Endothelial cell of umbilical vein (primary cell): Measurements from ENCODE around the gene MSH5. TPM values are rescaled to one million over a fixed set of nuclear protein-coding genes. Genes with fewer than 3 reads are reported as not detected.

Experiments
- BruUV-seq: library from RNA; stranded (reverse); fragments of 400-500 nt; replicated peaks from 2 replicates; lab custom pipeline; 2021; lab: Mats Ljungman, UMichigan
- CTCF ChIA-PET: fragments of 300-600, 350-600 bp; sonication (Branson Sonifier 250); formaldehyde crosslinking; loops from one replicate; lab custom pipeline; 2021; ENCODE audit warnings: antibody characterized with exemption, inconsistent platforms; lab: Charles Lee
- POLR2A ChIA-PET: fragments of 300-600, 350-600 bp; sonication (Branson Sonifier 250); formaldehyde crosslinking; loops from one replicate; lab custom pipeline; 2021; ENCODE audit warnings: antibody characterized with exemption, inconsistent platforms; lab: Charles Lee
- DNase-seq: peaks from one replicate; pipeline ENCODE4 v3.0.0-alpha.2; 2011; ENCODE audit warnings: low read depth, low spot score
- FAIRE-seq: peaks from 2 replicates; lab custom pipeline; 2011; peaks lifted over from hg19 to GRCh38; lab: Jason Lieb, UNC
- H2AFZ ChIP-seq: 2 replicates; pipeline ENCODE4 v1.6.0; 2012; ENCODE audit warnings: low read depth, low read length, control low read depth, inconsistent platforms
- H3K27ac ChIP-seq: 2 replicates; pipeline ENCODE4 v1.5.1; 2011; ENCODE audit warnings: low read depth, mild to moderate bottlenecking, control low read depth, low read length, moderate library complexity; ENCODE audit not compliant: insufficient read depth
- H3K27me3 ChIP-seq, 2 experiments: 2 replicates each; pipeline versions ENCODE4 v1.6.0 to v1.6.1; 2011; ENCODE audit warnings: low read length in 2 of 2, mixed read lengths in 1 of 2; ENCODE audit not compliant: control insufficient read depth in 2 of 2, insufficient read depth in 2 of 2
- H3K36me3 ChIP-seq, 2 experiments: 2 replicates in 1 of 2; 3 replicates in 1 of 2; pipeline ENCODE4 v1.5.1; 2011; ENCODE audit warnings: low read length in 2 of 2, mild to moderate bottlenecking in 1 of 2, moderate library complexity in 1 of 2; ENCODE audit not compliant: control insufficient read depth in 2 of 2, insufficient read depth in 2 of 2; ENCODE audit errors: extremely low read depth in 1 of 2
- H3K4me1 ChIP-seq: 3 replicates; pipeline ENCODE4 v1.5.1; 2011; ENCODE audit warnings: mild to moderate bottlenecking, low read length; ENCODE audit not compliant: control insufficient read depth, insufficient read depth; ENCODE audit errors: extremely low read depth
- H3K4me2 ChIP-seq: 2 replicates; pipeline ENCODE4 v1.6.1; 2011; ENCODE audit warnings: low read length, control low read depth, mixed read lengths; ENCODE audit not compliant: insufficient read depth
- H3K4me3 ChIP-seq, 3 experiments: fragments of 200-600 bp in 1 of 3; sonication (generic), shearing (Covaris generic) in 1 of 3; replicated peaks in 1 of 3; 2 replicates each; pipeline ENCODE4 v1.5.1; 2011 to 2016; ENCODE audit warnings: control low read depth in 3 of 3, low read length in 3 of 3, mild to moderate bottlenecking in 2 of 3, inconsistent platforms in 1 of 3, low read depth in 1 of 3, moderate library complexity in 1 of 3; ENCODE audit not compliant: insufficient read depth in 1 of 3
- H3K79me2 ChIP-seq: 2 replicates; pipeline ENCODE4 v1.6.0; 2012; ENCODE audit warnings: low read length, inconsistent platforms; ENCODE audit not compliant: control insufficient read depth, insufficient read depth
- H3K9ac ChIP-seq: replicated peaks from 2 replicates; pipeline ENCODE3; 2011; ENCODE audit warnings: low read length, control low read depth; ENCODE audit not compliant: insufficient read depth; ENCODE audit errors: extremely low read depth
- H3K9me1 ChIP-seq: replicated peaks from 3 replicates; pipeline ENCODE4 v1.6.0; 2011; ENCODE audit warnings: mild to moderate bottlenecking, low read length; ENCODE audit not compliant: control insufficient read depth, insufficient read depth; ENCODE audit errors: extremely low read depth
- H3K9me3 ChIP-seq: replicated peaks from 2 replicates; pipeline ENCODE4 v1.5.1; 2012; ENCODE audit warnings: low read length, inconsistent platforms; ENCODE audit not compliant: control insufficient read depth, insufficient read depth
- H4K20me1 ChIP-seq: replicated peaks from 2 replicates; pipeline ENCODE3; 2011; ENCODE audit warnings: mild to moderate bottlenecking, low read length; ENCODE audit not compliant: control insufficient read depth, insufficient read depth; ENCODE audit errors: extremely low read depth
- EZH2 ChIP-seq: IDR thresholded peaks from 2 replicates; pipeline ENCODE4 v1.6.1; 2012; ENCODE audit warnings: borderline replicate concordance, low read depth, mild to moderate bottlenecking, moderate library complexity, low read length, inconsistent platforms; ENCODE audit not compliant: severe bottlenecking
- GATA2 ChIP-seq: IDR thresholded peaks from 2 replicates; pipeline ENCODE4 v1.7.0; 2011; ENCODE audit warnings: low read depth, mild to moderate bottlenecking, moderate library complexity, mixed read lengths, low read length; ENCODE audit not compliant: insufficient read length, insufficient read depth
- JUN ChIP-seq: IDR thresholded peaks from 2 replicates; pipeline ENCODE4 v1.6.1; 2011; ENCODE audit warnings: borderline replicate concordance, low read depth; ENCODE audit not compliant: insufficient read length, insufficient read depth
- POLR2AphosphoS5 ChIP-seq: IDR thresholded peaks from 2 replicates; pipeline ENCODE4 v1.6.1; 2012; ENCODE audit warnings: low read depth, mild to moderate bottlenecking, control low read depth, low read length, moderate library complexity; ENCODE audit not compliant: insufficient read depth
- dilution Hi-C: fragments of 300-500 bp; cut with MboI; formaldehyde crosslinking; loops from one replicate; pipeline ENCODE4 v1.15.0; 2019; ENCODE audit warnings: low sequenced_read_pairs; ENCODE audit not compliant: extremely low pct_ligation_motif_present
- intact Hi-C: fragments of 100-400 bp; cut with micrococcal nuclease; formaldehyde crosslinking; loops from one replicate; pipeline ENCODE4 v1.10.0; 2022
- polyA plus RNA-seq, 4 experiments: library from polyadenylated mRNA; depleted of rRNA in 3 of 4; stranded (reverse) in 3 of 4; unstranded in 1 of 4; fragments of >200 nt; gene quantifications; 2 replicates each; pipeline versions ENCODE4 v1.2.1 to v1.2.3, GENCODE V29; 2011 to 2012; ENCODE audit warnings: missing spikeins in 1 of 4
- total RNA-seq: library from RNA; stranded (reverse); gene quantifications from 2 replicates; pipeline ENCODE4 v1.2.3, GENCODE V29; 2021
- TF ChIP-seq, protein P1 (sequence below): IDR thresholded peaks from 2 replicates; pipeline ENCODE4 v1.6.1; 2011; ENCODE audit not compliant: insufficient read depth, insufficient read length

MSH5 gene
- total and polyA plus RNA-seq, 2 donors (not counting 3 experiments of a cell fraction or from before 2014, with no cell fraction given), result 27.1 to 43.8 TPM

DNA sequence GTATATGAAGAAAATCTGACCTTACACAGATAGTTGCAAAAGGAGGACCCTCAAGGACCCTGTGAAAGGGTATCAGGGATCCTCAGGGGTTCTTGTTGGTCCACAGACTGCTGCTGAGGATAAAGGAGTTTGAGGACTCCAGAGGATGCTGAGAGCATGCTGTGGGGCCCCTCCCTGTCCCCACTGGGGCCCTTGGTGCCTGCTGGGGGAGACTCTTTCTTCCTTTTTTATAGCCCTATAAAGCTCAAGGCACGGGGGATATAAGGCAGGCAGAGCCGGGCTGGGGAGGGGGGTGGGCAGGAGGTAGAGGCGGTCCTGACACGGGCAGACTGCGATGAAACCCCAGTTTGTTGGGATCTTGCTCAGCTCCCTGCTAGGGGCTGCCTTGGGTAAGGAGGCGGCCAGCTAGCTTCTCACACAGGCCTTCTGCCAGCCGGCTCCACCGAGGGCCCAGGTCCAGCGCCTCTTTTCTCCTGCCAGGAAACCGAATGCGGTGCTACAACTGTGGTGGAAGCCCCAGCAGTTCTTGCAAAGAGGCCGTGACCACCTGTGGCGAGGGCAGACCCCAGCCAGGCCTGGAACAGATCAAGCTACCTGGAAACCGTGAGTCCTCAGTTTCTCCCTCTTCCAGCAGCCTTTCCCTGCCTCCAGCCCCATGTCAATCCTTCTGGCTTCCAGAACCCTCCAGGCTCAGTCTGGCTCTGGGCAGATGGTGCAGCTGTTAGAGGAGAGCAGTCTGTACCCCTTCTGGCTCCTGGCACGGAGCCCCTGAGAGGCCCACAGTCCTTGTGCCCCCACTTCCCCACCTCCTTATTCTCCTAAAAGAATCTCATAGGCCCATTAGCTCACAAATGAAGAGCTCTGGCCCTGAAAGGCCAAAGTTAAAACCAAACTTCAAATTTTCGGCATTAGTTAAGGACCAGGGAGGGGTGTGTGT, 24.5 kb upstream of the MSH5 start, which contains the start of gene LY6G6D:
TSS of gene LY6G6D (plus strand) at position 327 of the 937 bp plus-strand sequence. CDS start at position 335, 8 bp downstream.
- dilution Hi-C loops (no loop called here), intact Hi-C loops (no loop called here)
- peaks cover 8% of the 10 kb centered on the region for H3K4me1 ChIP-seq
- no peak for FAIRE-seq
- no peaks in the 10 kb centered on the region for H3K79me2 ChIP-seq
- H3K4me2 ChIP-seq, result no peak within 1 kb of the TSS
- CTCF ChIA-PET, result interaction anchor here (1.5 to 3.0 kb wide), 4 partner anchors 8 to 115 kb away, joined by 4 to 9 read pairs (median 7); partner anchors contain the start of genes ABHD16A and MPIG6B
- no peaks in the 10 kb centered on the region for H4K20me1 ChIP-seq
- no peak within 1 kb of the TSS for H2AFZ ChIP-seq
- H3K9me1 ChIP-seq, result no peaks in the 10 kb centered on the region
- H3K9me3 ChIP-seq, result no peaks in the 10 kb centered on the region
- no peaks in the 10 kb centered on the region for H3K27me3 ChIP-seq
- no peak within 1 kb of the TSS for H3K27ac ChIP-seq
- no peak for DNase-seq
- POLR2A ChIA-PET, result interaction anchor here (2.0 kb wide), 1 partner anchor 9 kb away, joined by 10 read pairs; no protein-coding TSS in a partner anchor
- TF ChIP-seq EZH2 (no peak), POLR2AphosphoS5 (no peak), JUN (no peak), GATA2 (no peak)
- TF ChIP-seq, protein P1, sequence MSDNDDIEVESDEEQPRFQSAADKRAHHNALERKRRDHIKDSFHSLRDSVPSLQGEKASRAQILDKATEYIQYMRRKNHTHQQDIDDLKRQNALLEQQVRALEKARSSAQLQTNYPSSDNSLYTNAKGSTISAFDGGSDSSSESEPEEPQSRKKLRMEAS, result no peak
- H3K36me3 ChIP-seq, result no peaks in the 10 kb centered on the region
- H3K4me3 ChIP-seq, result no peak within 1 kb of the TSS
- no TSS peak for BruUV-seq
- no peak within 1 kb of the TSS for H3K9ac ChIP-seq
